H7 (cell line): ENCODE data around the gene SPTBN1. TPM values are rescaled to one million over a fixed set of nuclear protein-coding genes. Genes with fewer than 3 reads are reported as not detected.

Experiments
- DNase-seq: peaks from one replicate; pipeline ENCODE4 v3.0.0; 2012
- H3K27me3 ChIP-seq: 2 replicates; pipeline ENCODE4 v1.6.0; 2011; ENCODE audit warnings: mild to moderate bottlenecking, low read length; ENCODE audit not compliant: control insufficient read depth, insufficient read depth
- H3K36me3 ChIP-seq: replicated peaks from 2 replicates; pipeline ENCODE4 v1.5.1; 2011; ENCODE audit warnings: low read length; ENCODE audit not compliant: control insufficient read depth, insufficient read depth
- H3K4me3 ChIP-seq: 2 replicates; pipeline ENCODE4 v1.5.1; 2011; ENCODE audit warnings: low read depth, mild to moderate bottlenecking, control low read depth, low read length, moderate library complexity; ENCODE audit not compliant: insufficient read depth
- total RNA-seq: library from RNA; depleted of rRNA; stranded (reverse); fragments of >200 nt; shearing (Covaris generic); gene quantifications from 2 replicates; pipeline ENCODE4 v1.2.3, GENCODE V29; 2014

SPTBN1 gene
- total RNA-seq, 1 experiment from 2014 or later, result 100 TPM

DNA sequence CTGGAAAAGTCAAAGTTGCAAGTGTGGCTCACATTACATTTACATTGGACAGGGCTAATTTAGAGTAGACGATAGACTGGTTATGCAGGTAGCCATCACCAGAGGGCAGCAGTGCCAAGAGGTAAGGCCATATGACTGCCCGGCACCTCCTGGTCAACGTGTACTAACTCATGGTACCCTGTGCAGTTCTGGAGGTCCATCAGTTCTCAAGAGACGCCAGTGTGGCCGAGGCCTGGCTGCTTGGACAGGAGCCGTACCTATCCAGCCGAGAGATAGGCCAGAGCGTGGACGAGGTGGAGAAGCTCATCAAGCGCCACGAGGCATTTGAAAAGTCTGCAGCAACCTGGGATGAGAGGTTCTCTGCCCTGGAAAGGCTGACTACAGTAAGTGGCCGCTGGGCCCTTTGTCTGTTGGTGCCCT lies 201.5 kb downstream of the SPTBN1 start:
- peaks cover 48% of the 10 kb centered on the region for H3K36me3 ChIP-seq
- no peaks in the 10 kb centered on the region for H3K27me3 ChIP-seq
- peak; percentile 75 for DNase-seq
- H3K4me3 ChIP-seq, result no peak overlapping the region

DNA sequence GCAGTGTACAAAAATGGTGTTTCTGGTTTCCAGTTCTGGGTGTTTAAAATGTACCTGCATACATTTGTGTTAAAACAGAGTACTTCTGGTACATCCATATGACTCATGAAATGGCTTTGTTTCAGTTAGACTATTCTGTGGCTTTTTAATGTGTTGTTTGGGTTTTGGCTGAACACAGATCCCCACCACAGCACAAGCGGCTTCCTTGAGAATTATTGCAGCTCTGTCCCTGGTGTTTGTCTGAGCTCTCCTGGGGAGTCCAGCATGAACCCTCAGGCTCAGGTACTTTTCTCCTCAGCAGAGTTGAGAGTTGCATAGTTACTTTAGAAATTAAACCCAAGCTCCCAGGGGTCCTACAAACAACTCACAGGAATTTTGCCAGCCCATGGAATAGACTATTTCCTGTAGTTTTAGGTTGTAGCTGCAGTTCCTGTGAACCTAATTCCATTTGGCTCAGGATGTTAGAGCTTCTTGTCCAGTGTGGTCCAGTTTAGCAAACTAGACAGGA lies 202.5 kb downstream of the SPTBN1 start:
- peaks cover 47% of the 10 kb centered on the region for H3K36me3 ChIP-seq

DNA sequence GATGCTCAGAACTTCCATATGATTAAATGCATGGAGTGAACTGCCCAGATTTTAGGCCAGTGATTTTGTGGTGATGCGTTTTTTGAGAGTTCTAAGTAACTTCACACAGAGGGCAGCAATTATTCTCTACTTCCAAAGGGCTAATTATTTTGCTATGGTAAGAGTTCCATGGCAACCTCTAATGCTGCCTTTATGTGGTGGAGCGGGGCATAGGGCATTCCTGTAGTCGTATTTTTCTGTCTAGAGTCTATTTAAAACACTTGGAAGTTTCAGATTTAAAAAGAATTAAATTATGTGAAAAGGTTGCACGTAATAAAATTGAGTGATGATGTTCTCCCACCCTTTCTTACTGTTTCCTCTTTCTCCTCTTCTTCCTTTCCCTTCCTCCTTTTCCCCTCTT lies 203.4 kb downstream of the SPTBN1 start:
- Histone ChIP-seq H3K27me3 (no peaks in the 10 kb centered on the region), H3K4me3 (no peak overlapping the region), H3K36me3 (peaks cover 45% of the 10 kb centered on the region)
- no peak for DNase-seq

More for the DNA sequence above, 202.5 kb downstream of the SPTBN1 start:
- H3K27me3 ChIP-seq, result no peaks in the 10 kb centered on the region
- no peak for DNase-seq
- no peak overlapping the region for H3K4me3 ChIP-seq

DNA sequence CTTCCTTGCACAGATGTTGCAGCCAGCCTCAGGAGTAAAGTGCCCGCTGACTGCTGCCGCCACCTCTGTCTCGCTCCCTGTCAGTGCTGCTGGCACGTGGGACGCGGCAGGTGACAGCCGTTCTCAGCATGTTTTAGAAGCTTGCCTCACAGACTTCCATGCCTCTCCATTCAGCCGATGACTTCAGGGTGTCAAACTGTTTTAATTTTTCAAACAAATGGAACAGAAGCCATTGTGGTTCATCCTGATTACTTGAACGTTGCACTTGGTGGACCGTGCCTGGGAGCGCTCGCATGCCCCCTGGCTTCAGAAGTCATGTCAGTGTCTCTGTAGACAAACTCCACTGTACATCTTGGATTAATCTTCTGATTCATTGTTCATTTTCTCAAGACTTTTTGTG lies 204.6 kb downstream of the SPTBN1 start:
- Histone ChIP-seq H3K36me3 (peaks cover 36% of the 10 kb centered on the region), H3K27me3 (no peaks in the 10 kb centered on the region), H3K4me3 (no peak overlapping the region)
- DNase-seq, result no peak

- peaks cover 46% of the 10 kb centered on the region for H3K36me3 ChIP-seq
- no peak for DNase-seq
These were observed 207.4 kb downstream of the SPTBN1 start for GRCh38 chr2:54663424-54664030.

GRCh38 chr2:54664238-54664786 lies 208.2 kb downstream of the SPTBN1 start:
- DNase-seq, result no peak
- Histone ChIP-seq H3K4me3 (no peak overlapping the region), H3K36me3 (peaks cover 43% of the 10 kb centered on the region), H3K27me3 (no peaks in the 10 kb centered on the region)

More at GRCh38 chr2:54663424-54664030, 207.4 kb downstream of the SPTBN1 start:
- Histone ChIP-seq H3K4me3 (no peak overlapping the region), H3K27me3 (no peaks in the 10 kb centered on the region)

DNA sequence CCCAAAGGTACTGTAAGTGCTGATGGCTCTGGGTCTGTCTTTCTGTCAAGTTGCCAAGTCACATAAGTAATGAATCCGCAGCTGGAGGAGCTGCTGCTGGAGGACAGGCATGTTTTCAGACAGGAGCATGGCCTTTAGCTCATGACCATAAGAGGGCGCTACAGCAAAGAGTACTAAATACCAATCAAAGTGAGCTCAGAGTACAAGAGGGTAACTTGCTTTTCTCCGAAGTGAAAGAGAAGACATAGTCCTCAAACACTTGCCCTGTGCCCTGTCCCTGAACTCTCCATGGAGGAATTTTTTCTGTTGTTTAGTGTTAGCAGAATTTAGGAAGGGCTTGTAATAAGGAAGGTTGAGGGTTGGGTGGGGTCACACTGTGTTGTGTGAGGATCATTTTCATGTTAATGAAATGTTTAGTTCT lies 209.3 kb downstream of the SPTBN1 start:
- peak; percentile 76 for DNase-seq
- H3K4me3 ChIP-seq, result no peak overlapping the region
- H3K36me3 ChIP-seq, result peaks cover 40% of the 10 kb centered on the region
- H3K27me3 ChIP-seq, result no peaks in the 10 kb centered on the region

GRCh38 chr2:54666131-54666633 lies 210.1 kb downstream of the SPTBN1 start:
- H3K4me3 ChIP-seq, result no peak overlapping the region
- H3K27me3 ChIP-seq, result no peaks in the 10 kb centered on the region
- H3K36me3 ChIP-seq, result peaks cover 34% of the 10 kb centered on the region
- DNase-seq, result no peak

- no peak overlapping the region for H3K4me3 ChIP-seq
- peaks cover 34% of the 10 kb centered on the region for H3K36me3 ChIP-seq
- no peaks in the 10 kb centered on the region for H3K27me3 ChIP-seq
- DNase-seq, result no peak
These were observed 210.6 kb downstream of the SPTBN1 start for GRCh38 chr2:54666634-54667265.

DNA sequence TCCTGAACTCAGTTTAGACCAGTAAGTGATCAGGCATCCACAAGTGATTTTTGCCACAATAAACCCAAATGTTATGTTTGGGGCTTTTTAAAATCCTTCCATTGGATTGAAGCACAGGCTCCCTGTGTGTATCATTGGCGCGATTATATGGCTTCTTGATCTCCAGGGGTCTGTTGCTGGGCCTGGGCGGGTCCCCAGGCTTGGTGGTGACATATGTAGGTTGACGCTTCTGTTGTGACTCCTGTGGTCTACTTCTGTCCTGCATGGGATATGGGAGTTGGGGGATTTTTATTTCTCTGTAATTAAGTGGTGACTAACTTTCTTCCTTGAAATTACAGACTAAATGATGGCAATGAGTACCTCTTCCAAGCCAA lies 211.1 kb downstream of the SPTBN1 start:
- Histone ChIP-seq H3K4me3 (no peak overlapping the region), H3K36me3 (peaks cover 34% of the 10 kb centered on the region), H3K27me3 (no peaks in the 10 kb centered on the region)
- no peak for DNase-seq

- Histone ChIP-seq H3K36me3 (peaks cover 34% of the 10 kb centered on the region), H3K4me3 (no peak overlapping the region), H3K27me3 (no peaks in the 10 kb centered on the region)
- no peak for DNase-seq
These were observed 211.9 kb downstream of the SPTBN1 start for GRCh38 chr2:54667726-54668650.

DNA sequence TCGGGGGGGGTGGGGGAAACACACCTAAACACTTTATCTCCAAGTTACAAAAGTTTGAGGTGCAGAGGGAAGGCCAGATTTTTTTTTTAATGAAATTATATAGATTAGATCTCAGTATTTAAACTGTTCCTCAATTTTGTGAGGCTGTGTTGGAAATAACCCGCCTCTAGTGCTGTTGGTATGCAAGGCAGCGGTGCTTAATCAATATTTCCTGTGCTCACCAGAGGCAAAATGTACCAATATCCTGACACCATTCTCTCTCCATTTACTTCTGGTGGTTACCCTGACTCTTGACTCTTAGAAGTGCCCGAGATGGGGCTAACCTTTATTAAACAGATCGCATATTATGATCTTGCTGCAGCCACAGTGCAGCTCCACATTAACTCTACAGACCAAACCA lies 212.6 kb downstream of the SPTBN1 start:
- H3K4me3 ChIP-seq, result no peak overlapping the region
- H3K36me3 ChIP-seq, result peaks cover 31% of the 10 kb centered on the region
- no peak for DNase-seq
- H3K27me3 ChIP-seq, result no peaks in the 10 kb centered on the region

DNA sequence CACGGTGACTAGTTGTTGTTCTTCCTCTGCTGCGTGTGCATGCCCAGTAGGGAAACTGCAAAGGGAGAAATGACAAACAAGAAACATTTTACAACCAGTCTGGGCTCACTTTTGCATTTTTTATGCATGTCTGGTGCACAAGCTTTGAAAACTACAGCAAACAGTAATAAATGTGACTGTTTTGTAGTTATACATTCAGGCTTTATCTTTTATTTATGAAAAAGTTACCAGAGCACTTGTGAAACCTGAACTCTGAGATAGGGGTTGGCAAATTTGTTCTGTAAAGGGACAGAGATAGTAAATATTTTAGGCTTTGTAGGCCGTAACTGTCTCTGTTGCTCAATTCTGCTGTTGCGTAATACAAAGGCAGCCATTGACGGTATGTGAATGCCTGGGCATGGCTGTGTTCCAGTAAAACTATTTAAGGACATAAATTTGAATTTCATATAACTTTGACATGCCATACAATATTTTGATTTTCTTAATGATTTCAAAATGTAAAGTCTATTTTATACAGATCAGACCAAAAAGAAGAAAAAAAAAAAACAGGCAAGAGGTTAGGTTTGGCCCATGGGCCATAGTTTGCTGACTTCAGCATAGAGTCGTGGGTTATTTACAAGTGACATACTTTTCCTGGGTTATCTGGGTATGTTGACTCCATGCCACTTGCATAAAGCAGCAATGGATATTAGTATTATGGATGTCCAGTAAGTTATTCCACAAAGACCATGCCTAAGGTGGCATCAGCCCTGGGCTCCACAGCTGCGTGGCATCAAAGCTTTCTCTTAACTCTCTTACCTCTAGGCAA lies 213.8 kb downstream of the SPTBN1 start:
- H3K27me3 ChIP-seq, result no peaks in the 10 kb centered on the region
- no peak for DNase-seq
- H3K36me3 ChIP-seq, result peaks cover 28% of the 10 kb centered on the region
- H3K4me3 ChIP-seq, result no peak overlapping the region
